K562 (cell line): ENCODE results near the gene CASKIN1. TPM values are rescaled to one million over a fixed set of nuclear protein-coding genes. Genes with fewer than 3 reads are reported as not detected.

Experiments used
- DACH1 ChIP-seq: fragments of 450-650 bp; IDR thresholded peaks from 2 replicates; pipeline ENCODE4 v1.6.1; 2018; ENCODE audit not compliant: partially characterized antibody
- MEF2D ChIP-seq: conservative IDR thresholded peaks from 2 replicates; pipeline ENCODE4 v1.6.1; 2016; ENCODE audit warnings: low read depth, missing genetic modification characterization, missing compliant biosample characterization
- NR2C2 ChIP-seq, 2 experiments: fragments of 200-800 bp in 1 of 2; sonication (Bioruptor generic) in 1 of 2; sonication (generic) in 1 of 2; formaldehyde crosslinking in 1 of 2; IDR thresholded peaks; 2 replicates each; pipeline versions ENCODE4 v1.6.1 to v1.8.0; 2016 to 2022; ENCODE audit warnings: mild to moderate bottlenecking in 1 of 2, missing compliant biosample characterization in 1 of 2, missing genetic modification characterization in 1 of 2, missing genetic modification reagents in 1 of 2
- PTRF ChIP-seq: fragments of 450-650 bp; IDR thresholded peaks from 2 replicates; pipeline ENCODE4 v1.6.1; 2016; ENCODE audit warnings: mild to moderate bottlenecking, missing genetic modification characterization, missing compliant biosample characterization
- RBFOX2 ChIP-seq: fragments of 200-400 bp; formaldehyde crosslinking; IDR thresholded peaks from 2 replicates; pipeline ENCODE4 v1.6.1; 2017; ENCODE audit warnings: low read depth, mild to moderate bottlenecking, low read length, moderate library complexity
- SUPT5H ChIP-seq: fragments of 450-650 bp; IDR thresholded peaks from 2 replicates; pipeline ENCODE4 v1.6.1; 2016
- TCF7 ChIP-seq: sonication (generic); IDR thresholded peaks from 2 replicates; pipeline ENCODE4 v1.6.1; 2016; ENCODE audit warnings: antibody characterized with exemption, borderline replicate concordance
- ZNF699 ChIP-seq: fragments of 250-450 bp; sonication (Bioruptor Pico); IDR thresholded peaks from 2 replicates; pipeline ENCODE4 v1.8.0; 2021; ENCODE audit warnings: mild to moderate bottlenecking, moderate library complexity; ENCODE audit not compliant: insufficient replicate concordance
- ZNF764 ChIP-seq: fragments of 250-450 bp; sonication (Bioruptor Pico); IDR thresholded peaks from 2 replicates; pipeline ENCODE4 v1.4.0; 2020; ENCODE audit warnings: low read depth, mild to moderate bottlenecking, moderate library complexity
- polyA plus RNA-seq, 8 experiments: library from polyadenylated mRNA; depleted of rRNA in 4 of 8; stranded (reverse) in 5 of 8; unstranded in 3 of 8; fragments of >200 nt; fragmentation: Nextera tagmentation in 2 of 8; fragmentation: Illumina TruSeq in 1 of 8; extraction: Ambion mirVana in 2 of 8; extraction: Trizol in 1 of 8; gene quantifications; 2 replicates each; pipeline versions ENCODE4 v1.2.1 to v1.2.3, GENCODE V29; 2011 to 2014; ENCODE audit warnings: inconsistent platforms in 1 of 8, missing spikeins in 1 of 8
- total RNA-seq, 7 experiments: library from RNA; depleted of rRNA in 6 of 7; stranded (reverse); fragments of >200 nt in 6 of 7; fragmentation: Illumina TruSeq in 2 of 7; extraction: Trizol in 2 of 7; gene quantifications; 2 replicates each; pipeline versions ENCODE4 v1.2.1 to v1.2.3, GENCODE V29; 2011 to 2021; ENCODE audit warnings: low replicate concordance in 1 of 7
- TF ChIP-seq, protein P1 (sequence below), 2 experiments: fragments of 450-650 bp; conservative IDR thresholded peaks; 2 replicates each; pipeline ENCODE4 v1.6.1; 2017; ENCODE audit warnings: mild to moderate bottlenecking in 2 of 2, moderate library complexity in 2 of 2

Gene CASKIN1
- total and polyA plus RNA-seq, 9 of the 15 experiments (the other 6 are each of a cell fraction or from before 2014, with no cell fraction given) = 0.15 to 4.5 (median 1.5) TPM; not detected in 2

DNA sequence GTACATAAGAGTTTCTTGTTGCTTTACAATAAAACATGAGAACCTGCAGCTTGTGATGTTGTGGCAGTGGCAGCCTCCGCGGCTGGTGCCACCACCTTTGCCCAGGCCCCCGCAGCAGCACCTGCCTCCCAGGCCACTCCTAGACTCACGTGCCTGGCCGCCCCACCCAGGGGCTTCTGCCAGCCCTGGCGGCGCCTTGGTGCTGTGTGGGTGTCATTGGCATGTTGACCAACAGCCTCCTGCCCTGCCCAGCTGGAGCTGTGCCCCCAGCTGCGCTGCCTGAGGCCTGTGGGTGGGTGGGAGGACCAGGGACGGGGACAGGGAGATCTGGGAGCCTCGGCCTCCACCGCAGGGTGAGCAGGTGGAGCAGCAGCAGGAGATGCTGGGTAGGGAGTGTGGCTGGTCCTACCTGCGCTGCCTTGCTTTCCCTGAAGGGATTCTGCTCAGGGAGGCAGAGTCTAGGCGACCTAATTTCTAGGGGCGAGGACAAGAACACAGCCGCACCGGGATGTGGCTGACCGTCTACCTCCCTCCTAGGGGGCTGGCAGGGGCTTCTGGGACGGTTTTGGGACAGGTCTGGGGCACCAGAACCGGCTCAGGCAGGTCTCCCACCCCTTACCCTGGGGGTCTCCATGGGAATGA lies 39.4 kb upstream of the CASKIN1 start (continued):
- TF ChIP-seq, protein P1, sequence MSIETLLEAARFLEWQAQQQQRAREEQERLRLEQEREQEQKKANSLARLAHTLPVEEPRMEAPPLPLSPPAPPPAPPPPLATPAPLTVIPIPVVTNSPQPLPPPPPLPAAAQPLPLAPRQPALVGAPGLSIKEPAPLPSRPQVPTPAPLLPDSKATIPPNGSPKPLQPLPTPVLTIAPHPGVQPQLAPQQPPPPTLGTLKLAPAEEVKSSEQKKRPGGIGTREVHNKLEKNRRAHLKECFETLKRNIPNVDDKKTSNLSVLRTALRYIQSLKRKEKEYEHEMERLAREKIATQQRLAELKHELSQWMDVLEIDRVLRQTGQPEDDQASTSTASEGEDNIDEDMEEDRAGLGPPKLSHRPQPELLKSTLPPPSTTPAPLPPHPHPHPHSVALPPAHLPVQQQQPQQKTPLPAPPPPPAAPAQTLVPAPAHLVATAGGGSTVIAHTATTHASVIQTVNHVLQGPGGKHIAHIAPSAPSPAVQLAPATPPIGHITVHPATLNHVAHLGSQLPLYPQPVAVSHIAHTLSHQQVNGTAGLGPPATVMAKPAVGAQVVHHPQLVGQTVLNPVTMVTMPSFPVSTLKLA (conservative IDR thresholded peaks at IDR 0.05) = no peak
- TF ChIP-seq ZNF699 (CRISPR knock-in tag) (no peak), MEF2D (tag) (no peak), NR2C2 (CRISPR knock-in tag; IDR thresholded peaks at IDR 0.05) (no peak), NR2C2 (tag; IDR thresholded peaks at IDR 0.05) (no peak), ZNF764 (CRISPR knock-in tag) (no peak), RBFOX2 (peak; percentile 8; the same call in 1 of the 2 replicates), TCF7 (no peak), DACH1 (no peak), PTRF (tag) (no peak), SUPT5H (peak; percentile 63; the same call in 1 of the 2 replicates)
